Measurements from ENCODE around the gene DOC2B. TPM values are rescaled to one million over a fixed set of nuclear protein-coding genes. Genes with fewer than 3 reads are reported as not detected.

DOC2B gene
- total and polyA plus RNA-seq, 9 of the 15 experiments (the other 6 are each of a cell fraction or from before 2014, with no cell fraction given) = 0.02 TPM; not detected in 8

DNA sequence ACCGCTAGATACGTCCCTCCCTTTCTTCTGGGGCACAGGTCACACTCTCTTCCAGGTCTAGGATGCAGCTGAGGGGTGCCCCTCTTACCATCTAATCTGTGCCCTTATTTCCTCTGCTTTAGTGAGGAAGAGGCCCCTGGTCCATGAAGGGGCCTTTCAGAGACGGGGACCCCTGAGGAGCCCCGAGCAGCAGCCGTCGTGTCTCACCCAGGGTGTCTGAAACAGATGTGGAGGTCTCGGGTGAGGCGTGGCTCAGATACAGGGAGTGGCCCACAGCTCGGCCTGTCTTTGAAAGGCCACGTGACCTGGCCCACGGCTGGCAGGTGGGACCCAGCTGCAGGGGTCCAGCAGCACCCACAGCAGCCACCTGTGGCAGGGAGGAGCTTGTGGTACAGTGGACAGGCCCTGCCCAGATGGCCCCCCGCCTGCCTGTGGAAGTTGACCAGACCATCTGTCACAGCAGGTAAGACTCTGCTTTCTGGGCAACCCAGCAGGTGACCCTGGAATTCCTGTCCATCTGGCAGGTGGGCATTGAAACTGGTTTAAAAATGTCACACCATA, 28.5 kb downstream of the DOC2B start:
- CTCF ChIA-PET (ENCODE audit: low intra/inter-chr PET ratio) = no interaction called here
- H4K20me1 ChIP-seq (replicated peaks; ENCODE audit: control insufficient read depth, insufficient read depth, low read length) = no peaks in the 10 kb centered on the region
- in situ Hi-C loops (cut with MboI) (no loop called here), intact Hi-C loops (cut with micrococcal nuclease) (no loop called here)
- no peak for DNase-seq (ENCODE audit: extremely low read depth in 1 of 4, low spot score in 3 of 4)
- peaks cover 0 to 41% of the 10 kb centered on the region in 2 experiments; a peak in 4 of 5 replicates for H3K27me3 ChIP-seq (ENCODE audit: control insufficient read depth in 2 of 2, insufficient read depth in 2 of 2, low read length in 2 of 2)
- 0% methylated on average over 7 of the region's 12 CpGs for WGBS (ENCODE audit: insufficient coverage, low coverage, missing lambda C conversion rate)
- H3K9me3 ChIP-seq (replicated peaks; ENCODE audit: control insufficient read depth, insufficient read depth, low read depth, low read length) = no peaks in the 10 kb centered on the region
- ATAC-seq = no peak
- no peak overlapping the region for H2AFZ ChIP-seq (ENCODE audit: low read depth, low read length)
- H3K4me3 ChIP-seq = no peak overlapping the region
- no peak for FAIRE-seq
- no peaks in the 10 kb centered on the region for H3K36me3 ChIP-seq (ENCODE audit: control insufficient read depth, insufficient read depth, low read length)
- no peaks in the 10 kb centered on the region for H3K79me2 ChIP-seq (ENCODE audit: control insufficient read depth, insufficient read depth, low read length)
- BruUV-seq (replicated peaks) = no TSS peak
- H3K4me2 ChIP-seq (ENCODE audit: insufficient read depth, low read length) = no peak overlapping the region
- no peaks in the 10 kb centered on the region for H3K9me1 ChIP-seq (ENCODE audit: control insufficient read depth, insufficient read depth, low read length)
- no peak overlapping the region for H3K27ac ChIP-seq (ENCODE audit: extremely low read depth, low read depth, low read length)
- no peak overlapping the region for H3K9ac ChIP-seq (ENCODE audit: insufficient read depth in 1 of 2, low read depth in 2 of 2, low read length in 2 of 2)
- TF ChIP-seq, protein P1, sequence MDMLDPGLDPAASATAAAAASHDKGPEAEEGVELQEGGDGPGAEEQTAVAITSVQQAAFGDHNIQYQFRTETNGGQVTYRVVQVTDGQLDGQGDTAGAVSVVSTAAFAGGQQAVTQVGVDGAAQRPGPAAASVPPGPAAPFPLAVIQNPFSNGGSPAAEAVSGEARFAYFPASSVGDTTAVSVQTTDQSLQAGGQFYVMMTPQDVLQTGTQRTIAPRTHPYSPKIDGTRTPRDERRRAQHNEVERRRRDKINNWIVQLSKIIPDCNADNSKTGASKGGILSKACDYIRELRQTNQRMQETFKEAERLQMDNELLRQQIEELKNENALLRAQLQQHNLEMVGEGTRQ (CRISPR knock-in tag; IDR thresholded peaks at IDR 0.05) = 0 out of 2 replicates have a peak, but pooled peaks have one; percentile 10
- no peak for TF ChIP-seq BMI1 (IDR thresholded peaks at IDR 0.05; ENCODE audit: low read length)
- H3K4me1 ChIP-seq (replicated peaks in 1 of 2; ENCODE audit: control insufficient read depth in 2 of 2, insufficient read depth in 2 of 2, low read length in 2 of 2) = no peaks in the 10 kb centered on the region
- POLR2A ChIA-PET = no interaction called here
